HCT116 (cell line): ENCODE results near the gene BAD. TPM values are rescaled to one million over a fixed set of nuclear protein-coding genes. Genes with fewer than 3 reads are reported as not detected.

Experiments
- ATAC-seq: fragments of 200-7000 bp; cut with Tn5 transposase; 2 replicates; pipeline ENCODE4 v1.9.1; 2020; ENCODE audit warnings: mild to moderate bottlenecking, moderate library complexity
- BruUV-seq: library from RNA; stranded (reverse); fragments of 400-500 nt; replicated peaks from 2 replicates; lab custom pipeline; 2021; lab: Mats Ljungman, UMichigan
- CTCF ChIA-PET: fragments of 300-600 bp; sonication (Branson Sonifier 250); formaldehyde crosslinking; loops from one replicate; lab custom pipeline; 2021; ENCODE audit warnings: antibody characterized with exemption; lab: Charles Lee
- POLR2A ChIA-PET: fragments of 300-600, 350-600 bp; sonication (Branson Sonifier 250); formaldehyde crosslinking; loops from one replicate; lab custom pipeline; 2021; ENCODE audit warnings: antibody characterized with exemption; lab: Charles Lee
- RAD21 ChIA-PET, 2 experiments: fragments of 300-600 bp; sonication (Branson Sonifier 250); formaldehyde crosslinking; loops; one replicate each; lab custom pipeline; 2023; ENCODE audit warnings: low total read pairs in 2 of 2; ENCODE audit not compliant: uncharacterized antibody in 2 of 2, unreplicated experiment in 2 of 2, low non-redundant PET in 1 of 2; lab: Charles Lee
- DNase-seq: peaks from one replicate; pipeline ENCODE4 v3.0.0-alpha.2; 2010; ENCODE audit warnings: low read depth, low spot score
- H2AFZ ChIP-seq: fragments of 200-600 bp; shearing (Covaris generic), sonication (generic); 2 replicates; pipeline ENCODE4 v1.6.1; 2017; ENCODE audit warnings: low read depth, mixed run types, mixed read lengths, antibody characterized with exemption, low read length; ENCODE audit not compliant: poor library complexity, severe bottlenecking
- H3K27ac ChIP-seq: 2 replicates; pipeline ENCODE4 v1.5.1; 2012; ENCODE audit warnings: low read depth, low read length
- H3K27me3 ChIP-seq: fragments of 200-600 bp; sonication (generic); 2 replicates; pipeline ENCODE4 v1.6.1; 2016; ENCODE audit warnings: mixed run types, low read length, mixed read lengths; ENCODE audit not compliant: insufficient read depth
- H3K36me3 ChIP-seq, 2 experiments: fragments of 200-500 bp in 1 of 2; fragments of 200-600 bp in 1 of 2; sonication (Bioruptor generic) in 1 of 2; sonication (generic) in 1 of 2; 2 replicates each; pipeline versions ENCODE4 v1.5.1 to v1.6.1; 2014 to 2016; ENCODE audit warnings: low read length in 2 of 2, inconsistent platforms in 1 of 2, mixed read lengths in 1 of 2, mixed run types in 1 of 2; ENCODE audit not compliant: insufficient read depth in 2 of 2, control insufficient read depth in 1 of 2
- H3K4me1 ChIP-seq, 2 experiments: fragments of 200-600 bp in 1 of 2; sonication (generic) in 1 of 2; 2 replicates each; pipeline versions ENCODE4 v1.5.1 to v1.6.1; 2012 to 2017; ENCODE audit warnings: low read length in 2 of 2, inconsistent platforms in 1 of 2, mild to moderate bottlenecking in 1 of 2, mixed read lengths in 1 of 2, mixed run types in 1 of 2, moderate library complexity in 1 of 2; ENCODE audit not compliant: insufficient read depth in 2 of 2, control insufficient read depth in 1 of 2
- H3K4me2 ChIP-seq: fragments of 200-600 bp; sonication (generic); 2 replicates; pipeline ENCODE4 v1.6.1; 2017; ENCODE audit warnings: mixed run types, low read length, mixed read lengths
- H3K4me3 ChIP-seq, 2 experiments: fragments of 200-600 bp in 1 of 2; sonication (generic) in 1 of 2; replicated peaks in 1 of 2; 2 replicates each; pipeline ENCODE4 v1.5.1; 2011 to 2016; ENCODE audit warnings: low read length in 2 of 2, control low read depth in 1 of 2, low read depth in 1 of 2, mild to moderate bottlenecking in 1 of 2, mixed read lengths in 1 of 2, mixed run types in 1 of 2
- H3K79me2 ChIP-seq: fragments of 200-600 bp; sonication (generic); 2 replicates; pipeline ENCODE4 v1.6.1; 2017; ENCODE audit warnings: mild to moderate bottlenecking, mixed run types, low read length, moderate library complexity, mixed read lengths; ENCODE audit not compliant: insufficient read depth
- H3K9ac ChIP-seq: fragments of 200-600 bp; sonication (generic); 2 replicates; pipeline ENCODE4 v1.6.1; 2016; ENCODE audit warnings: low read length, mixed read lengths
- H3K9me2 ChIP-seq: fragments of 200-600 bp; sonication (generic), shearing (Covaris generic); 2 replicates; pipeline ENCODE4 v1.6.1; 2017; ENCODE audit warnings: mixed run types, mild to moderate bottlenecking, moderate library complexity; ENCODE audit not compliant: insufficient read depth
- H3K9me3 ChIP-seq, 2 experiments: fragments of 200-500 bp in 1 of 2; fragments of 200-600 bp in 1 of 2; sonication (Bioruptor generic) in 1 of 2; sonication (generic) in 1 of 2; 2 replicates each; pipeline ENCODE4 v1.6.1; 2014 to 2017; ENCODE audit warnings: low read length in 2 of 2, mixed read lengths in 2 of 2, inconsistent platforms in 1 of 2, low read depth in 1 of 2, mild to moderate bottlenecking in 1 of 2, mixed run types in 1 of 2, moderate library complexity in 1 of 2; ENCODE audit not compliant: control insufficient read depth in 1 of 2, insufficient read depth in 1 of 2
- H4K20me1 ChIP-seq: fragments of 200-600 bp; sonication (generic), shearing (Covaris generic); 2 replicates; pipeline ENCODE4 v1.6.1; 2017; ENCODE audit warnings: mixed run types, mild to moderate bottlenecking, moderate library complexity; ENCODE audit not compliant: insufficient read depth
- JUND ChIP-seq: IDR thresholded peaks from 2 replicates; pipeline ENCODE4 v1.6.1; 2012
- POLR2A ChIP-seq: IDR thresholded peaks from 2 replicates; pipeline ENCODE4 v1.7.0; 2011; ENCODE audit warnings: borderline replicate concordance; ENCODE audit not compliant: insufficient read depth, insufficient read length; ENCODE audit errors: extremely low read depth
- TCF7L2 ChIP-seq: IDR thresholded peaks from 2 replicates; pipeline ENCODE4 v1.7.0; 2011; ENCODE audit warnings: borderline replicate concordance, inconsistent platforms; ENCODE audit not compliant: insufficient read depth, insufficient read length; ENCODE audit errors: extremely low read depth
- YY1 ChIP-seq: IDR thresholded peaks from 2 replicates; pipeline ENCODE4 v1.6.1; 2011; ENCODE audit warnings: low read length, low read depth, moderate library complexity, mild to moderate bottlenecking; ENCODE audit not compliant: insufficient replicate concordance; ENCODE audit errors: extremely low read depth
- ZFX ChIP-seq: fragments of 450-650 bp; IDR thresholded peaks from 2 replicates; pipeline ENCODE4 v1.6.1; 2017
- intact Hi-C: fragments of 100-400 bp; cut with micrococcal nuclease; formaldehyde crosslinking; loops from 2 replicates; pipeline ENCODE4 v1.10.0; 2022
- total RNA-seq: library from RNA; stranded (reverse); gene quantifications from one replicate; pipeline ENCODE4 v1.2.1, GENCODE V29; 2021; ENCODE audit not compliant: unreplicated experiment
- TF ChIP-seq, protein P1 (sequence below): IDR thresholded peaks from 2 replicates; pipeline ENCODE4 v1.6.1; 2012; ENCODE audit warnings: low read depth
- TF ChIP-seq, protein P2 (sequence below): IDR thresholded peaks from 2 replicates; pipeline ENCODE4 v1.6.1; 2012

Gene BAD
- total RNA-seq, 1 experiment from 2014 or later, result 51.9 TPM

DNA sequence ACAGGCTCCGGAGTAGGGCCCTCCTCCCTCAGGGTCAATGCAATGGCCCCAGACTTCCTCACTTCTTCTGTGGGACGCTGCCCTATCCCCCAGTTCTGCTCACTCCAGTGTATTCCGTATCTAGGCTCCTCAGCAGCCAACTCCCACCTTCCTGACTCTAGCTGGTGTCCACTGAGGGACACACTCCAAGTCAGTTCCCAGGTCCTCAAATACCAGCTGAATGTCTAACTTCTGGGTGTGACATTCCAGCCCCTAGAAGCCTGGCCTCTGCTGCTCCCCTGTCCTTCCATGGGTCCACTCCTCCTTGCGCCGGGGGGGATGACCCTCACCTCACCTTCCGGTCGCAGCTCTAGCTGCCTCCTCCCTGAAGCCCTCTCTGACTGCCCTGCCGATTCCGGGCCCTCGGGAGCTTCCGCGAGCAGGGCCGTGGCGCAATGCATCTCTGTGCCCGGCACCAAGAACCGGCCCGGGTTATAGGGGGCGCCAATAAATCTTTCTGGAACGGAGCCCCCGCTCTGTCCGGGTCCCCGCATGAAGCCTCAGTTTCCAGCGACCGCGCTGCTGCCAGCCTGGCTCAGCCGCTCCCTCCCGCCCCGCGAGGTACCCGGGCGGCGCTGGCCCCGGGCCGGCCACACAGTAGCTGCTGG, 15.4 kb downstream of the BAD start:
- peak overlapping the region; percentile 71 to 72 for H3K4me3 ChIP-seq
- H3K79me2 ChIP-seq, result peaks cover 8% of the 10 kb centered on the region; the same call in 1 of the 2 replicates
- peak; percentile 33 for ATAC-seq
- H3K9ac ChIP-seq, result peak overlapping the region; percentile 80
- TF ChIP-seq JUND (no peak), YY1 (peak; percentile 55), TCF7L2 (peak; percentile 3), ZFX (peak; percentile 64; the same call in 1 of the 2 replicates), POLR2A (peak; percentile 14)
- TF ChIP-seq, protein P1, sequence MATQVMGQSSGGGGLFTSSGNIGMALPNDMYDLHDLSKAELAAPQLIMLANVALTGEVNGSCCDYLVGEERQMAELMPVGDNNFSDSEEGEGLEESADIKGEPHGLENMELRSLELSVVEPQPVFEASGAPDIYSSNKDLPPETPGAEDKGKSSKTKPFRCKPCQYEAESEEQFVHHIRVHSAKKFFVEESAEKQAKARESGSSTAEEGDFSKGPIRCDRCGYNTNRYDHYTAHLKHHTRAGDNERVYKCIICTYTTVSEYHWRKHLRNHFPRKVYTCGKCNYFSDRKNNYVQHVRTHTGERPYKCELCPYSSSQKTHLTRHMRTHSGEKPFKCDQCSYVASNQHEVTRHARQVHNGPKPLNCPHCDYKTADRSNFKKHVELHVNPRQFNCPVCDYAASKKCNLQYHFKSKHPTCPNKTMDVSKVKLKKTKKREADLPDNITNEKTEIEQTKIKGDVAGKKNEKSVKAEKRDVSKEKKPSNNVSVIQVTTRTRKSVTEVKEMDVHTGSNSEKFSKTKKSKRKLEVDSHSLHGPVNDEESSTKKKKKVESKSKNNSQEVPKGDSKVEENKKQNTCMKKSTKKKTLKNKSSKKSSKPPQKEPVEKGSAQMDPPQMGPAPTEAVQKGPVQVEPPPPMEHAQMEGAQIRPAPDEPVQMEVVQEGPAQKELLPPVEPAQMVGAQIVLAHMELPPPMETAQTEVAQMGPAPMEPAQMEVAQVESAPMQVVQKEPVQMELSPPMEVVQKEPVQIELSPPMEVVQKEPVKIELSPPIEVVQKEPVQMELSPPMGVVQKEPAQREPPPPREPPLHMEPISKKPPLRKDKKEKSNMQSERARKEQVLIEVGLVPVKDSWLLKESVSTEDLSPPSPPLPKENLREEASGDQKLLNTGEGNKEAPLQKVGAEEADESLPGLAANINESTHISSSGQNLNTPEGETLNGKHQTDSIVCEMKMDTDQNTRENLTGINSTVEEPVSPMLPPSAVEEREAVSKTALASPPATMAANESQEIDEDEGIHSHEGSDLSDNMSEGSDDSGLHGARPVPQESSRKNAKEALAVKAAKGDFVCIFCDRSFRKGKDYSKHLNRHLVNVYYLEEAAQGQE, result no peak
- TF ChIP-seq, protein P2, sequence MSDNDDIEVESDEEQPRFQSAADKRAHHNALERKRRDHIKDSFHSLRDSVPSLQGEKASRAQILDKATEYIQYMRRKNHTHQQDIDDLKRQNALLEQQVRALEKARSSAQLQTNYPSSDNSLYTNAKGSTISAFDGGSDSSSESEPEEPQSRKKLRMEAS, result no peak
- BruUV-seq, result no TSS peak
- H2AFZ ChIP-seq, result no peak overlapping the region
- peak overlapping the region; percentile 95 for H3K27ac ChIP-seq
- ChIA-PET POLR2A (interaction anchor here (0.7 to 3.9 kb wide), 14 partner anchors 11 to 83 kb away, joined by 3 to 29 read pairs (median 4); partner anchors contain the start of genes ESRRA, FKBP2, GPR137 and PPP1R14B), RAD21 (interaction anchor here in 1 of 2 experiments (0.8 kb wide), 1 partner anchor 42 kb away, joined by 3 read pairs; no protein-coding TSS in a partner anchor), CTCF (interaction anchor here (0.6 to 2.5 kb wide), 10 partner anchors 17 to 88 kb away, joined by 3 to 11 read pairs (median 4); partner anchors contain the start of genes PRDX5 and TRMT112)
- no peaks in the 10 kb centered on the region for H4K20me1 ChIP-seq
- no peaks in the 10 kb centered on the region for H3K27me3 ChIP-seq
- intact Hi-C loops, result no loop called here
- no peaks in the 10 kb centered on the region for H3K9me2 ChIP-seq
- peaks cover 2 to 12% of the 10 kb centered on the region in 2 experiments; a peak in 1 of 4 replicates for H3K36me3 ChIP-seq
- DNase-seq, result no peak
- H3K9me3 ChIP-seq, result no peaks in the 10 kb centered on the region
- H3K4me1 ChIP-seq, result peaks cover 18 to 31% of the 10 kb centered on the region in 2 experiments; a peak in 3 of 4 replicates
- H3K4me2 ChIP-seq, result peak overlapping the region; percentile 91
